Right cardiac atrium (tissue), 5 donors: ENCODE data around the gene WDR86. TPM values are rescaled to one million over a fixed set of nuclear protein-coding genes. Genes with fewer than 3 reads are reported as not detected.
A peak's percentile ranks its signal among the peaks of the same experiment; 100 is the strongest.

Experiments
- ATAC-seq, 2 donors: fragments of 200-7000 bp; cut with Tn5 transposase; one replicate each; pipeline versions ENCODE4 v1.8.0 to v1.9.1; 2020; ENCODE audit warnings: moderate library complexity in 2 of 2, mild to moderate bottlenecking in 1 of 2
- DNase-seq, 3 donors: peaks; one replicate each; pipeline ENCODE4 v3.0.0-alpha.2; 2020
- H3K27ac ChIP-seq: one replicate; pipeline ENCODE4 v1.5.1; 2013; ENCODE audit warnings: mild to moderate bottlenecking, low read length, control low read depth, moderate library complexity
- H3K27me3 ChIP-seq: one replicate; pipeline ENCODE4 v1.6.1; 2013; ENCODE audit not compliant: control insufficient read depth, insufficient read depth
- H3K4me1 ChIP-seq: one replicate; pipeline ENCODE4 v1.6.1; 2013; ENCODE audit warnings: low read length; ENCODE audit not compliant: control insufficient read depth, insufficient read depth
- H3K4me3 ChIP-seq: one replicate; pipeline ENCODE4 v1.5.1; 2013; ENCODE audit warnings: low read length, control low read depth
- H3K9me3 ChIP-seq: one replicate; pipeline ENCODE4 v1.6.1; 2013; ENCODE audit warnings: low read length; ENCODE audit not compliant: control insufficient read depth
- WGBS: extraction: QIAGEN DNeasy Blood & Tissue Kit; methylation state at CpG from one replicate; pipeline ENCODE4 v1.1.7; 2013; 5-methylcytosine and 5-hydroxymethylcytosine counted together
- intact Hi-C, 4 donors: fragments of 100-400 bp; cut with DNase I; formaldehyde crosslinking; loops; one replicate each; pipeline versions ENCODE4 v1.11.0 to v1.14.0; 2022 to 2023
- polyA plus RNA-seq: library from polyadenylated mRNA; stranded (reverse); fragments of 200-250 nt; gene quantifications from one replicate; pipeline ENCODE4 v1.2.3, GENCODE V29; 2013
- total RNA-seq, 4 donors: library from RNA; stranded (reverse); fragmentation: NEBNext Ultra II Directional; extraction: Animal tissue kit (Norgen Biotek cat#: 25700); gene quantifications; one replicate each; pipeline ENCODE4 v1.2.1, GENCODE V29; 2021
- donor health status: healthy with polysubstance abuse.
- donor health status: DM: no; HTN: yes; CAD: no.
- donor health status: DM: no; HTN: no; CAD: no.
- donor health status: DM: no; HTN: yes; CAD: no; lungs with severe emphysema.
- donor health status: DM: yes; HTN: yes; CAD: no.

The WDR86 gene
- total and polyA plus RNA-seq, 5 donors, result 0.17 to 0.47 (median 0.18) TPM

DNA sequence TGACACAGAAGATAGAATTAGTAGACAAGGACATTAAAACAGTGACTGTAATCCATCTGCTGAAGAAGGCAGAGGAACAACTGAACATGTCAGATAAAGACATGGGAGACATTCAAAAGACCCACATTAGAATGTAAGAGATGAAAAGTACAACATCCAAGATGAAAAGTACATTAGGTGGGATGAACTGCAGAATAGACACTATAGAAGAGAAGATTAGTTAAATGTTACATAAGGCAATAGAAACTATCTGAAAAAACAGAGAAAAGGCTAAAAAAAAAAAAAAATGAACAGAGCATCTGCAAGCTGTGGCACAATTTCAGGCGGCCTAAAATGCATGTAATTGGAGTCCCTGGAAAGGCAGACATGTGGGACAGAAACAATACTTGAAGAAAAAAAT, 46.7 kb downstream of the WDR86 start:
- Histone ChIP-seq H3K27ac (no peak overlapping the region), H3K9me3 (no peaks in the 10 kb centered on the region), H3K27me3 (no peaks in the 10 kb centered on the region), H3K4me3 (no peak overlapping the region), H3K4me1 (peaks cover under 1% of the 10 kb centered on the region)
- DNase-seq (no peak), ATAC-seq (no peak)
- WGBS, result 100% methylated on average over 1 of the region's 1 CpG
- intact Hi-C loops, result loop anchor here in 1 of 4 donors (10.0 kb wide), 1 partner anchor 392 kb away; no protein-coding TSS in a partner anchor

DNA sequence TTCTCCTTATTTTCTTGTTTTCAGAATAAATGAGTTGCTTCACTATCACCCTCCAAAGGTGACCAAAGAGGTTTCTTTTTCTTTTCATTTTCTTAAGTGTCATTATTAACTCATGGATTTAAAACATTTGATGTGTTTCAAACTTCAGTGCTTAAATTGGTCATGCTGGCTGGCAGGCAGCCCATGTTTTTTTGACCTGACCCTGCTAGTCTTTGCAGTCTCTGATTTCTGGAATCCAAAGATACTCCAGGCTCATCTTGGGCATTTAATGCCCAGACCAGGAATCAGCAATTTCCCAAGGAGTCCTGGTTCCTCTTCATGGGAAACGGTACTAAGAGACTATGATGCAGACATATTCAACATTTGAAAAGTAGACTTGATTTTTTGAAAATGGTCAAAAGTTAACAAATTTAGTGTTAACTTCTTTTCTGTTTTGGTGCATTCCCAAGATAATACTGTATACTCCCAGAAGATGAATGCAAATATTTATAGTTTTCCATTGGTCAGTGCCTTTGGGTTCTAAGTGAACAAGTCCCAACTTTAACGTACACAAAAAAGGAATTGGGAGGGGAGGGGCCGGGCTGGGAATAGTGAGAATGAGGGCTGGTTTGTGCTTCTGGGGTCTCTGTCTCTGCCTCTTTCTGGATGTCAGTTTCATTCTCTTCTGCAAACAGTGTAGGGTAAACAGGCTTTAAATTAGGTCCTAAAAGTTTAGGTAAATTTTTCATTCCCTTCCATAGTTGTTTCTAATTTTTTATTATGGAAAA, 48.5 kb downstream of the WDR86 start:
- DNase-seq (no peak), ATAC-seq (no peak)
- Histone ChIP-seq H3K4me1 (no peaks in the 10 kb centered on the region), H3K27ac (no peak overlapping the region), H3K27me3 (no peaks in the 10 kb centered on the region), H3K9me3 (no peaks in the 10 kb centered on the region), H3K4me3 (no peak overlapping the region)
- 89% methylated on average over 3 of the region's 3 CpGs for WGBS
- intact Hi-C loops, result loop anchor here in 1 of 4 donors (10.0 kb wide), 1 partner anchor 393 kb away; no protein-coding TSS in a partner anchor

DNA sequence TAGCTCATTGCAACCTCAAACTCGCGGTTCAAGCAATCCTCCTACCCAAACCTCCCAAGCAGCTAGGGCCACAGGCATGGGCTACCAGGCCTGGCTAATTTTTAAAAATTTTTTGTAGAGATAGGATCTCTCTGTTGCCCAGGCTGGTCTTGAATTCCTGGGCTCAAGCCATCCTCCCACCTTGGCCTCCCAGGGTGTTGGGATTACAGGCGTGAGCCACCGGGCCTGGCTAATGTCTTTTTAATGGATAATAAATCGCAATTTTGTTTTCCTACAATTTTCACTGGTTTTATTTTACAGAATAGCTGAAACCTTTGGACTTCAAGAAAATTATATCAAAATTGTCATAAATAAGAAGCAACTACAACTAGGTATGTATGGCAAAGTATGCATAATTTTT, 57.3 kb downstream of the WDR86 start:
- H3K9me3 ChIP-seq, result no peaks in the 10 kb centered on the region
- H3K27me3 ChIP-seq, result no peaks in the 10 kb centered on the region
- H3K4me1 ChIP-seq, result no peaks in the 10 kb centered on the region
- no peak overlapping the region for H3K27ac ChIP-seq
- WGBS, result 71% methylated on average over 5 of the region's 5 CpGs
- no peak overlapping the region for H3K4me3 ChIP-seq
- DNase-seq, result no peak
- ATAC-seq, result no peak
- intact Hi-C loops, result loop anchor here in 2 of 4 donors (5.0 kb wide), 1 partner anchor 35 kb away; no protein-coding TSS in a partner anchor

DNA sequence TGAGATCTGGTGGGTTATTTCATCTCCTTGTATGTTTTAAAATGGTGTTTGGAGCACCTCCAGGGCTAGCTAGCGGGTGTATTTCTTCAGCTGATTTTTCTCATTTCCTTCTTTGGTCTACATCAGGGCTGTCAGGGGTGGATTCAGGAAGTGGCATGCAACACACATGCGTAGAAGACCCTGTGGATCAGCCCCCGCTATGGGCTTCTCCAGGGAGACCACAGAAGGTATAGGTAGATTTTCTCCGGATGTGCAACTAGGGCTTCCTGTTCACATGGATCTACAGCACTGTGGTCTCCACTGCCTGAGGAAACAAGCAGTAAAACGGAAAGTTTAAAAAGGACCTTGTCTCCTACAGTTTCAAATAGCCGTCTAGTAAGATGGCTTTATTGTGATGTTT, 57.9 kb downstream of the WDR86 start:
- intact Hi-C loops, result loop anchor here (2.0 to 5.0 kb wide), 2 partner anchors 35 to 37 kb away; no protein-coding TSS in a partner anchor
- 77% methylated on average over 6 of the region's 6 CpGs for WGBS
- no peak overlapping the region for H3K27ac ChIP-seq

DNA sequence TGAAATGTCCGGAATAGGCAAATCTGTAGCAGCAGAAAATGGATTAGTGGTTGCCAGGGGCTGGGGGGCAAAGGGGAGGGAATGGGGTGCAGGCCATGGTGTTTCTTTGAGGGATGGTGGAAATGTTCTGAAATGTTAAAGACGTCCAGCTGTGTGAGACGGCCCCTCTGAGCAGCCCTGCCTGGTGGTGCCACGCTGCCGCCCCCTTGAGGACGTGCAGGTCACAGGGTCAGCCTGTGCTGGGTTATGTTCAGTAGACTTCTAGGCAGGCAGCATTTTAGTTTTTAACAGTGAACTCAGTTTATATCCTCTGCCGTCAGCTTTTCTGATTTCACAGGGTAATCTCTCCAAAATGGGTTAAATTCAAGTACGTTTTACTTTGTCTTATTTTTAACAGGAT, 58.8 kb downstream of the WDR86 start:
- Histone ChIP-seq H3K4me3 (no peak overlapping the region), H3K9me3 (no peaks in the 10 kb centered on the region), H3K27me3 (no peaks in the 10 kb centered on the region), H3K4me1 (peaks cover 4% of the 10 kb centered on the region), H3K27ac (no peak overlapping the region)
- WGBS, result 63% methylated on average over 8 of the region's 8 CpGs
- ATAC-seq (no peak), DNase-seq (no peak)
- intact Hi-C loops, result loop anchor here (2.0 to 5.0 kb wide), 2 partner anchors 34 to 36 kb away; no protein-coding TSS in a partner anchor

More for the DNA sequence above, 57.9 kb downstream of the WDR86 start:
- H3K4me1 ChIP-seq, result no peaks in the 10 kb centered on the region
- no peak overlapping the region for H3K4me3 ChIP-seq
- H3K27me3 ChIP-seq, result no peaks in the 10 kb centered on the region
- DNase-seq, result no peak
- no peaks in the 10 kb centered on the region for H3K9me3 ChIP-seq
- no peak for ATAC-seq

DNA sequence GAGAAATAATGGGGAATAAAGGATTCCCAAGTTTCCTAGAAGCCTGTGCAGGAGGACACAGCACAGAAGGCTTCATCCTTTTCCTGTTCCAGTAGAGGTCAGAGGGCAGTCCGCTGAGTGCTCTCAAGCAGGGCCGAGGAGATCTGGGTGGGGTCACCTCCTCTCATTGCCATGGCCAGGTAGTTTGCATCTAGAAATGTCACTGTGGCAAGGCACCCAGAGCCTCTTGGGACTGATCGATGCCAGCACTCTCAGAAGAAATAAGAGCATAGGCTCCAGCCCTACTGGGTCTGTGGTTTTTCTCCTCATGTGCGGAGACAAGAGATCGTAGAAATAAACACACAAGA, 60.4 kb downstream of the WDR86 start:
- DNase-seq (no peak), ATAC-seq (peak in 1 of 2 donors; percentile 21)
- H3K4me1 ChIP-seq, result peaks cover 4% of the 10 kb centered on the region
- H3K27ac ChIP-seq, result peak overlapping the region; percentile 5
- intact Hi-C loops, result no loop called here
- 66% methylated on average over 5 of the region's 5 CpGs for WGBS
- no peaks in the 10 kb centered on the region for H3K27me3 ChIP-seq
- no peak overlapping the region for H3K4me3 ChIP-seq
- H3K9me3 ChIP-seq, result no peaks in the 10 kb centered on the region

DNA sequence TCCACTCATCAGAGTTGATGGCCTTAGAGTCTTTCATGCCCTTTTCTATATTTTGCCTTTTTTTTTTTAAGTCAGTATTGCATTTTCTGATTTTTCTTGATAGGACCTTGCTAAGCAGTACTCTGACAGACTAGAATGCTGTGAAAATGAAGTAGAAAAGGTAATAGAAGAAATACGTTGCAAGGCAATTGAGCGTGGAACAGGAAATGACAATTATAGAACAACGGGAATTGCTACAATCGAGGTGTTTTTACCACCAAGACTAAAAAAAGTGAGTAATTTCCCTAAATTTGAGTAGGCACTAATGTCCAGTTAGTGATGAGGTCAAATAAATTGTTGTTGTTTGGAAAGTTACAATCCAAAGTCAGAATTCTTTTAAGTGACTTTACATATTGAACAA, 60.9 kb downstream of the WDR86 start:
- 63% methylated on average over 4 of the region's 4 CpGs for WGBS
- intact Hi-C loops, result no loop called here
- Histone ChIP-seq H3K4me1 (peaks cover 4% of the 10 kb centered on the region), H3K27ac (no peak overlapping the region), H3K9me3 (no peaks in the 10 kb centered on the region), H3K27me3 (no peaks in the 10 kb centered on the region), H3K4me3 (no peak overlapping the region)
- no peak for ATAC-seq
- no peak for DNase-seq

DNA sequence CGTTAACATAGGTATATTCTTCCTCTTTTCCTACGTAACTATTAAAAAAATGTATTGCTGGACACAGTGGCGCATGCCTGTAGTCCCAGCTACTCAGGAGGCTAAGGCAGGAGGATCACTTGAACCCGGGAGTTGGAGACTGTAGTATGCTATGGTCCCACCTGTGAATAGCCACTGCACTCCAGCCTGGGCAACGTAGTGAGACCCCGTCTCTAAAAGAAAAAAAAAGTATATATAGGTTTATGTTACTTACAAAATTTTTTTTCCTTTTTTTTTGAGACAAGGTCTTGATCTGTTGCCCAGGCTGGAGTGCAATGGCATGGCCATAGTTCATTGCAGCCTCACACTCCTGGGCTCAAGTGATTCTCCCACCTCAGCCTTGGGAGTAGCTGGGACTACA, 62.6 kb downstream of the WDR86 start:
- H3K4me1 ChIP-seq, result peaks cover 8% of the 10 kb centered on the region
- no peak for DNase-seq

DNA sequence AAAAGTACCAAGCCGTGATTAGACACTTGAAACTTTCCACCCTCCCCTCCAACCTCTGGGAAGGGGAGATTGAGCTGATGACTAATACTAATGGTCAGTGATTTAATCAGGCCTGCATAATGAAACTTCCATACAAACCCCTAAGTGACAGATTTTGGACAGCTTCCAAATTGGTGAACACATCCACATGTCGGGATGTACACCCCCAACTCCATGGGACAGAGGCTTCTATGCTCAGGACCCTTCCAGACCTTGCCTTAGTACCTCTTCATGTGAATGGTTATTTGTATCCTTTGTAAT, 63.4 kb downstream of the WDR86 start:
- ATAC-seq (no peak), DNase-seq (no peak)
- 38% methylated on average over 2 of the region's 2 CpGs for WGBS
- intact Hi-C loops, result no loop called here
- H3K27me3 ChIP-seq, result no peaks in the 10 kb centered on the region
- no peak overlapping the region for H3K27ac ChIP-seq
- H3K9me3 ChIP-seq, result no peaks in the 10 kb centered on the region
- no peak overlapping the region for H3K4me3 ChIP-seq
- H3K4me1 ChIP-seq, result peaks cover 8% of the 10 kb centered on the region

More for the DNA sequence above, 62.6 kb downstream of the WDR86 start:
- Histone ChIP-seq H3K27me3 (no peaks in the 10 kb centered on the region), H3K27ac (no peak overlapping the region), H3K9me3 (no peaks in the 10 kb centered on the region), H3K4me3 (no peak overlapping the region)
- intact Hi-C loops, result no loop called here
- WGBS, result 95% methylated on average over 6 of the region's 6 CpGs
- no peak for ATAC-seq

DNA sequence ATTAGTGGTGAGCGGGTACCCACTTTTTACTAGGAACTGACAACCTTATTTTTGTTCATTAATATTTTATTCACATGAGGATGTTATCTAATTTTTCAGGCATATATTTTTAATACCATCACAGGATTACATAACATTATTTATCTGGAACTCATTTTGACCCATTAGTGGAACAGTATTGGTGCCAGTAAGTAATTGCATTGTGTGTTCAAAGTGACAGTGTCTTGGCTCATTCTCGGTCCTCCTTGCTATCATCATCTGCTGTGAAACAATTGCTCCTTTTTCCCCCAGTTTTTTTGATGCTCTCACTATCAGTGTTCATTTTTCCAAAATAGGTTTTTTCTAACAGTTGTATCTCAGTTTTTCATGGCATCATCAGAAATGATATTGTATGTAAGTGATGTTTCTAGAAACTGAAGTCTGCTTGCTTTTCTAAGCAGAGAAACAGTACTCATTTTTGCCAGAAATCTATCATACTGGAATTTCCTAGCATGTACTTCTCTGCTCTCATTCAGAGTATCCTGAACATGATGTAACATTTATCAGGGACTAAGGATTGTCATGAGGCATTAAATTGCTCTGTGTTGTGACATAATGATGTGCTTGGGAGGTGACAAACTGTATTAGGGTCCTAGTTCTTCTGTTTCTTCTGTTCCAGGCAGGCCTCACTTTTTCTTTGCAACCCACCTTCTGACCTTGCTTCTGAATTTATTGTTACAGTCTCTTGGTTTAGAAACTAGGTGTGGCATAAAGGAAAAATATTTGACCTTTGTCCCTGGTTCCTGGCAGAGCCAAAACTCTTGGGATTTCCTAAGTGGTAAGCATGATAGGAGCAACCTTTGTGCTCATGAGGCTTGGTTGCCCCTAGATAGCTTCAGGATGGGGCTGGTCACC, 64.0 kb downstream of the WDR86 start:
- DNase-seq, result no peak
- WGBS, result 82% methylated on average over 2 of the region's 2 CpGs
- intact Hi-C loops, result no loop called here
- peaks cover 10% of the 10 kb centered on the region for H3K4me1 ChIP-seq
- H3K4me3 ChIP-seq, result no peak overlapping the region
- H3K27ac ChIP-seq, result no peak overlapping the region
- no peaks in the 10 kb centered on the region for H3K9me3 ChIP-seq
- H3K27me3 ChIP-seq, result no peaks in the 10 kb centered on the region
- ATAC-seq, result no peak

DNA sequence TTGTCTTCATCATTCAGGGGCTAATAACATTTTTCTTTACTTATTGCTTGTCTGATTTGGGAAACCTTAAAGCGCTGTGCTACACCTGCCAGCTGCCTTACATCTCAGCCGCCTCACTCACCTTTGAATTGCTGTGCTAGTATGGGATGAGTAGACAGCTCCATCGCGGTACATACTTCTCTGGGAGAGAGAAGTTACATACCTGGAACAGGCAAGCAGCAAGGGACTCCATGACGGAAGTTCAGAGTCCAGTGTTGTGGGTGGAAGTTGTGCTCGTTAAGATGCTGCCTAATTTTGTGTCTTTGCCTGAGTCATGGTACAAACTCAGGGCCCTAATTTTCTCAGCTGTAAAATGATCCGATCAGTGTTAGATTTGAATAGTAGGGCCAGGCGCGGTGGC, 66.3 kb downstream of the WDR86 start:
- no peak for DNase-seq
- ATAC-seq, result no peak
- WGBS, result 93% methylated on average over 9 of the region's 9 CpGs
- peaks cover 10% of the 10 kb centered on the region for H3K4me1 ChIP-seq
- intact Hi-C loops, result no loop called here
- H3K27me3 ChIP-seq, result no peaks in the 10 kb centered on the region
- no peaks in the 10 kb centered on the region for H3K9me3 ChIP-seq
- H3K4me3 ChIP-seq, result no peak overlapping the region
- no peak overlapping the region for H3K27ac ChIP-seq
